H1 (cell line): ENCODE results near the gene ISCA2. TPM values are rescaled to one million over a fixed set of nuclear protein-coding genes. Genes with fewer than 3 reads are reported as not detected.

ENCODE experiments used
- CTCF ChIA-PET: fragments of 300-600 bp; sonication (Branson Sonifier 250); formaldehyde crosslinking; loops from one replicate; lab custom pipeline; 2021; ENCODE audit not compliant: partially characterized antibody; lab: Charles Lee
- POLR2A ChIA-PET: fragments of 300-600 bp; sonication (Branson Sonifier 250); formaldehyde crosslinking; loops from one replicate; lab custom pipeline; 2021; ENCODE audit warnings: inconsistent platforms; ENCODE audit not compliant: partially characterized antibody; lab: Charles Lee
- DNase-seq, 2 experiments: peaks; one replicate each; pipeline versions ENCODE4 v3.0.0 to v3.0.0-alpha.2; 2010 to 2022; ENCODE audit warnings: low spot score in 2 of 2, low read depth in 1 of 2, mixed read lengths in 1 of 2
- FAIRE-seq: peaks from 2 replicates; lab custom pipeline; 2011; peaks lifted over from hg19 to GRCh38; lab: Jason Lieb, UNC
- H2AFZ ChIP-seq: 2 replicates; pipeline ENCODE4 v1.8.1; 2012; ENCODE audit warnings: low read length, inconsistent platforms
- H2AK5ac ChIP-seq: 2 replicates; pipeline ENCODE4 v1.6.1; 2013; ENCODE audit warnings: low read depth, low read length
- H2BK120ac ChIP-seq: replicated peaks from 2 replicates; pipeline ENCODE3; 2013; ENCODE audit warnings: low read depth, low read length, inconsistent platforms
- H2BK12ac ChIP-seq: 2 replicates; pipeline ENCODE4 v1.6.1; 2013; ENCODE audit warnings: low read depth, low read length
- H2BK15ac ChIP-seq: 2 replicates; pipeline ENCODE4 v1.6.1; 2013; ENCODE audit warnings: low read length
- H2BK20ac ChIP-seq: 2 replicates; pipeline ENCODE4 v1.6.1; 2013; ENCODE audit warnings: low read length
- H2BK5ac ChIP-seq: 2 replicates; pipeline ENCODE4 v1.6.1; 2013; ENCODE audit warnings: low read depth, low read length
- H3K14ac ChIP-seq: 2 replicates; pipeline ENCODE4 v1.6.1; 2013; ENCODE audit warnings: inconsistent platforms; ENCODE audit not compliant: insufficient read length
- H3K18ac ChIP-seq: 2 replicates; pipeline ENCODE4 v1.6.1; 2013; ENCODE audit warnings: low read length; ENCODE audit errors: extremely low read depth
- H3K23ac ChIP-seq: 2 replicates; pipeline ENCODE4 v1.6.1; 2013; ENCODE audit warnings: inconsistent platforms; ENCODE audit not compliant: insufficient read length
- H3K23me2 ChIP-seq: 2 replicates; pipeline ENCODE4 v1.6.1; 2013; ENCODE audit warnings: low read depth, low read length
- H3K27ac ChIP-seq: 2 replicates; pipeline ENCODE4 v1.6.1; 2011; ENCODE audit warnings: low read depth, low read length, inconsistent platforms
- H3K27me3 ChIP-seq, 4 experiments: replicated peaks in 1 of 4; 1 replicate in 1 of 4; 2 replicates in 3 of 4; pipeline versions ENCODE4 v1.6.1 to v1.8.1; 2011 to 2013; ENCODE audit warnings: low read length in 3 of 4, mild to moderate bottlenecking in 3 of 4, inconsistent platforms in 2 of 4, mixed read lengths in 2 of 4, moderate library complexity in 1 of 4; ENCODE audit not compliant: control insufficient read depth in 3 of 4, insufficient read depth in 3 of 4; ENCODE audit errors: extremely low read depth in 1 of 4
- H3K36me3 ChIP-seq, 4 experiments: 2 replicates each; pipeline versions ENCODE4 v1.6.1 to v1.8.1; 2011 to 2013; ENCODE audit warnings: mild to moderate bottlenecking in 4 of 4, low read length in 3 of 4, moderate library complexity in 2 of 4, control low read depth in 1 of 4, inconsistent platforms in 1 of 4; ENCODE audit not compliant: insufficient read depth in 4 of 4, control insufficient read depth in 2 of 4
- H3K4ac ChIP-seq: replicated peaks from 2 replicates; pipeline ENCODE3; 2013; ENCODE audit warnings: low read length, low read depth, mixed read lengths, inconsistent platforms; ENCODE audit not compliant: insufficient read length
- H3K4me1 ChIP-seq, 4 experiments: replicated peaks in 1 of 4; 1 replicate in 1 of 4; 2 replicates in 3 of 4; pipeline versions ENCODE4 v1.6.1 to v1.8.1; 2011 to 2013; ENCODE audit warnings: low read length in 3 of 4, inconsistent platforms in 2 of 4, mixed read lengths in 1 of 4; ENCODE audit not compliant: insufficient read depth in 4 of 4, control insufficient read depth in 3 of 4
- H3K4me2 ChIP-seq, 2 experiments: 2 replicates each; pipeline versions ENCODE4 v1.6.1 to v1.8.1; 2011 to 2013; ENCODE audit warnings: low read depth in 2 of 2, low read length in 2 of 2, control low read depth in 1 of 2, inconsistent platforms in 1 of 2, mild to moderate bottlenecking in 1 of 2; ENCODE audit not compliant: insufficient read depth in 1 of 2
- H3K4me3 ChIP-seq, 4 experiments: fragments of 200-600, 300-600 bp in 1 of 4; sonication (generic), shearing (Covaris generic), sonication (Bioruptor Twin) in 1 of 4; 2 replicates each; pipeline versions ENCODE4 v1.5.1 to v1.8.1; 2011 to 2016; ENCODE audit warnings: low read length in 4 of 4, low read depth in 3 of 4, control low read depth in 2 of 4, inconsistent platforms in 2 of 4, mild to moderate bottlenecking in 2 of 4, mixed read lengths in 1 of 4, moderate library complexity in 1 of 4; ENCODE audit not compliant: insufficient read depth in 2 of 4; ENCODE audit errors: extremely low read depth in 1 of 4
- H3K56ac ChIP-seq: replicated peaks from 2 replicates; pipeline ENCODE3; 2013; ENCODE audit warnings: low read depth, mild to moderate bottlenecking, mixed read lengths, low read length, inconsistent platforms; ENCODE audit not compliant: insufficient read length
- H3K79me1 ChIP-seq: 2 replicates; pipeline ENCODE4 v1.6.1; 2013; ENCODE audit warnings: low read depth, low read length, control low read depth
- H3K79me2 ChIP-seq, 2 experiments: 2 replicates each; pipeline versions ENCODE4 v1.6.1 to v1.8.1; 2012 to 2013; ENCODE audit warnings: low read length in 2 of 2, mild to moderate bottlenecking in 2 of 2, inconsistent platforms in 1 of 2; ENCODE audit not compliant: insufficient read depth in 2 of 2, control insufficient read depth in 1 of 2
- H3K9ac ChIP-seq, 4 experiments: replicated peaks in 1 of 4; 1 replicate in 1 of 4; 2 replicates in 3 of 4; pipeline versions ENCODE4 v1.6.1 to v1.8.1; 2011 to 2013; ENCODE audit warnings: low read depth in 3 of 4, low read length in 3 of 4, control low read depth in 2 of 4, mild to moderate bottlenecking in 2 of 4, moderate library complexity in 2 of 4, inconsistent platforms in 1 of 4; ENCODE audit errors: extremely low read depth in 1 of 4
- H3K9me3 ChIP-seq, 2 experiments: 2 replicates each; pipeline versions ENCODE4 v1.6.1 to v1.8.1; 2012 to 2013; ENCODE audit warnings: mild to moderate bottlenecking in 2 of 2, moderate library complexity in 2 of 2, control low read depth in 1 of 2, inconsistent platforms in 1 of 2, low read depth in 1 of 2, low read length in 1 of 2, mixed read lengths in 1 of 2; ENCODE audit not compliant: insufficient read depth in 2 of 2
- H4K20me1 ChIP-seq, 2 experiments: replicated peaks in 1 of 2; 2 replicates each; pipeline versions ENCODE3 to v1.8.1; 2011 to 2013; ENCODE audit warnings: inconsistent platforms in 2 of 2, low read length in 2 of 2, mild to moderate bottlenecking in 1 of 2; ENCODE audit not compliant: insufficient read depth in 2 of 2, control insufficient read depth in 1 of 2
- H4K5ac ChIP-seq: 2 replicates; pipeline ENCODE4 v1.6.1; 2013; ENCODE audit warnings: low read length, low read depth, mixed read lengths, inconsistent platforms; ENCODE audit not compliant: insufficient read length
- H4K8ac ChIP-seq: 2 replicates; pipeline ENCODE4 v1.8.0; 2013; ENCODE audit warnings: mild to moderate bottlenecking, moderate library complexity, low read length, inconsistent platforms; ENCODE audit not compliant: insufficient read depth; ENCODE audit errors: extremely low read depth
- H4K91ac ChIP-seq: replicated peaks from 2 replicates; pipeline ENCODE3; 2013; ENCODE audit warnings: low read length, mixed read lengths, inconsistent platforms; ENCODE audit not compliant: insufficient read length
- ASH2L ChIP-seq: fragments of 200-600, 300-600 bp; sonication (generic); IDR thresholded peaks from one replicate; pipeline ENCODE4 v1.7.1; 2017; ENCODE audit warnings: low read length
- BACH1 ChIP-seq: IDR thresholded peaks from 2 replicates; pipeline ENCODE4 v1.6.1; 2012; ENCODE audit warnings: low read length, improper control_type of control experiment
- EP300 ChIP-seq, 2 experiments: IDR thresholded peaks; 1 replicate in 1 of 2; 2 replicates in 1 of 2; pipeline ENCODE4 v1.6.1; 2011 to 2012; ENCODE audit warnings: low read depth in 2 of 2, low read length in 2 of 2, mild to moderate bottlenecking in 2 of 2, borderline replicate concordance in 1 of 2, inconsistent platforms in 1 of 2, moderate library complexity in 1 of 2
- NRF1 ChIP-seq: IDR thresholded peaks from 2 replicates; pipeline ENCODE4 v1.6.1; 2011; ENCODE audit warnings: mild to moderate bottlenecking, low read depth, low read length, improper control_type of control experiment
- SP2 ChIP-seq: IDR thresholded peaks from 2 replicates; pipeline ENCODE4 v1.6.1; 2012; ENCODE audit warnings: mild to moderate bottlenecking, low read length, inconsistent platforms
- TAF1 ChIP-seq: IDR thresholded peaks from 2 replicates; pipeline ENCODE4 v1.6.1; 2011; ENCODE audit warnings: mild to moderate bottlenecking, low read depth, low read length
- YY1 ChIP-seq: IDR thresholded peaks from 2 replicates; pipeline ENCODE4 v1.6.1; 2011; ENCODE audit warnings: low read depth, mild to moderate bottlenecking, low read length
- WGBS, 2 experiments: shearing (Covaris generic) in 1 of 2; methylation state at CpG; one replicate each; pipeline versions ENCODE4 v1.1.6 to v1.1.7; 2013 to 2015; ENCODE audit warnings: low lambda C conversion rate in 2 of 2, mixed read lengths in 2 of 2, inconsistent platforms in 1 of 2, low coverage in 1 of 2, missing lambda C conversion rate in 1 of 2; ENCODE audit not compliant: insufficient replicate concordance in 2 of 2, insufficient coverage in 1 of 2, insufficient read length in 1 of 2; ENCODE audit errors: extremely low coverage in 1 of 2, missing lambda C conversion rate in 1 of 2; 5-methylcytosine and 5-hydroxymethylcytosine counted together
- polyA plus RNA-seq, 7 experiments: library from polyadenylated mRNA; depleted of rRNA in 3 of 7; stranded (reverse) in 5 of 7; unstranded in 2 of 7; fragments of >200 nt in 5 of 7; fragments of 200-250 nt in 2 of 7; gene quantifications; 1 replicate in 5 of 7; 2 replicates in 1 of 7; 4 replicates in 1 of 7; pipeline versions ENCODE4 v1.2.1 to v1.2.3, GENCODE V29; 2011 to 2013; ENCODE audit warnings: missing spikeins in 2 of 7, mixed read lengths in 2 of 7
- total RNA-seq: library from RNA; stranded (reverse); fragmentation: NEBNext Ultra II Directional; extraction: Animal tissue kit (Norgen Biotek cat#: 25700); gene quantifications from 2 replicates; pipeline ENCODE4 v1.2.1, GENCODE V29; 2021

ISCA2 gene
- total and polyA plus RNA-seq, 2 of the 8 experiments (the other 6 are each of a cell fraction or from before 2014, with no cell fraction given) = 43.5 to 78.6 TPM

DNA sequence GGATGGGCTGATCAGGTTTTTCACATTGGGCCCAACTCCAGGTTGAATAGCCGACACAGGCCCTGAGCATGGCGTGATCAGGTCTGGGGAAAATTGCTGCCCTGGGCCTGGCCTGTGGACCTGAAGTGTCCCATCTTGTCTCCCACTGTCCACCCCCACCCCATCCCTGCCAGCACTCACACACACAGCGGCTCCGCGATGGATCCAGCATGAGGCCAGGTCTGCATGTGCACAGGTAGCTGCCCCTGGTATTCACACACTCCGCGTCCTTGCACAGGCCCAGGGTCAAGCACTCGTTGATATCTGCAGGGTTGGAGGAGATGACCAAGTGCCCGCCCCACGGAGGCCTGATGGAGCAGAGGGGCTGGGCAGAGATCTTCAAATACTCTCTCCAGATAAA lies 38.7 kb downstream of the ISCA2 start:
- Histone ChIP-seq H3K4ac (no peak overlapping the region), H4K8ac (peak overlapping the region; percentile 84; the same call in 1 of the 2 replicates), H3K27ac (no peak overlapping the region), H4K91ac (no peak overlapping the region), H3K36me3 (no peaks in the 10 kb centered on the region), H3K79me2 (no peaks in the 10 kb centered on the region), H3K4me2 (no peak overlapping the region), H2AFZ (no peak overlapping the region), H2BK5ac (no peak overlapping the region), H3K18ac (no peak overlapping the region), H3K79me1 (no peaks in the 10 kb centered on the region), H2BK12ac (no peak overlapping the region), H3K4me1 (no peaks in the 10 kb centered on the region; a peak in 2 of 7 replicates), H4K5ac (no peak overlapping the region), H3K23ac (no peak overlapping the region), H3K9me3 (no peaks in the 10 kb centered on the region), H3K4me3 (no peak overlapping the region), H2BK120ac (no peak overlapping the region), H2BK20ac (no peak overlapping the region), H4K20me1 (no peaks in the 10 kb centered on the region), H3K14ac (no peak overlapping the region), H3K27me3 (no peaks in the 10 kb centered on the region), H2BK15ac (no peak overlapping the region), H2AK5ac (0 out of 2 replicates have a peak overlapping the region, but pooled peaks have one; percentile 53), H3K56ac (no peak overlapping the region), H3K9ac (no peak overlapping the region), H3K23me2 (no peaks in the 10 kb centered on the region)
- ChIA-PET CTCF (interaction anchor here (0.8 to 8.3 kb wide), 14 partner anchors 8 to 86 kb away, joined by 3 to 49 read pairs (median 6); partner anchors contain the start of gene LTBP2), POLR2A (interaction anchor here (0.9 to 2.1 kb wide), 4 partner anchors 9 to 36 kb away, joined by 3 to 7 read pairs (median 3); no protein-coding TSS in a partner anchor)
- DNase-seq = no peak
- 91% methylated on average over 10 of the region's 10 CpGs; no CpG with 5 or more reads in 1 of the 2 experiments for WGBS, 2 experiments
- no peak for TF ChIP-seq BACH1
- TF ChIP-seq ASH2L = no peak
- TF ChIP-seq TAF1 = no peak
- TF ChIP-seq SP2 = no peak
- TF ChIP-seq EP300 (IDR thresholded peaks at IDR 0.05; ENCODE audit: borderline replicate concordance in 1 of 2, low read depth in 2 of 2, low read length in 2 of 2) = no peak
- no peak for TF ChIP-seq NRF1
- TF ChIP-seq YY1 = no peak
- no peak for FAIRE-seq
